ENCODE measurements around the gene IAH1. TPM values are rescaled to one million over a fixed set of nuclear protein-coding genes. Genes with fewer than 3 reads are reported as not detected.

The IAH1 gene
- total RNA-seq, 1 experiment from 2014 or later: 39.3 TPM

DNA sequence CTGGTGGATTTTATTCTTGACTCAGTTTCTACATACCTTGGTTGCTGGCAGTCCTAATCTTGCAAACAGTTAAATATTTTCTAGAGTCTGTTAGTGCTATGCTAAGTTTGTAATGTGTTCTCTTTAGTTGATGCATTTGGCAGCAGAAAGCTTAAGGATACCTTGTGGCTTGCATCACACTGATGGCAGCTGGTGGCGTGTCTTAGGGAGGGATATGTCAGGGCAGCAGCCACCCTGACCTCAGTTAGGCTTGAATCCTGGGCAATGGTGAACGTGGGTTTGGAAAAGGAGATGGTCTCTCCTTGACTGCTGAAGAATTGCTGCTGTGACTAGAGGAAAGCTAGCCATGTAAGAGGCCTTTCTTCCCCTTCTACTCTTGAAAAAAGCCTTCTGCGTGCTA, 4.2 kb downstream of the IAH1 start:
- ChIA-PET CTCF (no interaction called here), POLR2A (ENCODE audit: unreplicated experiment) (no interaction called here)
- Histone ChIP-seq H4K20me1 (ENCODE audit: low read length) (no peaks in the 10 kb centered on the region), H3K36me3 (ENCODE audit: low read depth, low read length) (peaks cover 36% of the 10 kb centered on the region), H3K27ac (ENCODE audit: low read length) (no peak overlapping the region), H3F3A (ENCODE audit: low read length, unreplicated experiment) (no peaks in the 10 kb centered on the region), H3K4me1 (ENCODE audit: insufficient read depth, low read length) (peaks cover 12% of the 10 kb centered on the region; the same call in 1 of the 2 replicates), H3K4me2 (ENCODE audit: low read length) (no peak overlapping the region), H3K4me3 (ENCODE audit: low read length) (no peak overlapping the region), H3K9me2 (replicated peaks; ENCODE audit: low read length) (no peaks in the 10 kb centered on the region), H3K79me2 (ENCODE audit: low read length) (peaks cover 30% of the 10 kb centered on the region), H3K9ac (ENCODE audit: low read length) (no peak overlapping the region), H3K9me3 (ENCODE audit: low read length) (no peaks in the 10 kb centered on the region), H3K27me3 (ENCODE audit: low read length) (no peaks in the 10 kb centered on the region), H2AFZ (ENCODE audit: low read length) (no peak overlapping the region)
- DNase-seq: no peak
- intact Hi-C loops (cut with micrococcal nuclease): loop anchor here (5.0 kb wide), 1 partner anchor 56 kb away; the partner anchor contains the start of genes CPSF3 and ITGB1BP1
- no peak for ATAC-seq
- TF ChIP-seq EZH2phosphoT487 (IDR thresholded peaks at IDR 0.05; ENCODE audit: borderline replicate concordance, low read length): no peak
- no peak for TF ChIP-seq EZH2 (IDR thresholded peaks at IDR 0.05; ENCODE audit: low read length, unreplicated experiment)
- TF ChIP-seq, protein P1, sequence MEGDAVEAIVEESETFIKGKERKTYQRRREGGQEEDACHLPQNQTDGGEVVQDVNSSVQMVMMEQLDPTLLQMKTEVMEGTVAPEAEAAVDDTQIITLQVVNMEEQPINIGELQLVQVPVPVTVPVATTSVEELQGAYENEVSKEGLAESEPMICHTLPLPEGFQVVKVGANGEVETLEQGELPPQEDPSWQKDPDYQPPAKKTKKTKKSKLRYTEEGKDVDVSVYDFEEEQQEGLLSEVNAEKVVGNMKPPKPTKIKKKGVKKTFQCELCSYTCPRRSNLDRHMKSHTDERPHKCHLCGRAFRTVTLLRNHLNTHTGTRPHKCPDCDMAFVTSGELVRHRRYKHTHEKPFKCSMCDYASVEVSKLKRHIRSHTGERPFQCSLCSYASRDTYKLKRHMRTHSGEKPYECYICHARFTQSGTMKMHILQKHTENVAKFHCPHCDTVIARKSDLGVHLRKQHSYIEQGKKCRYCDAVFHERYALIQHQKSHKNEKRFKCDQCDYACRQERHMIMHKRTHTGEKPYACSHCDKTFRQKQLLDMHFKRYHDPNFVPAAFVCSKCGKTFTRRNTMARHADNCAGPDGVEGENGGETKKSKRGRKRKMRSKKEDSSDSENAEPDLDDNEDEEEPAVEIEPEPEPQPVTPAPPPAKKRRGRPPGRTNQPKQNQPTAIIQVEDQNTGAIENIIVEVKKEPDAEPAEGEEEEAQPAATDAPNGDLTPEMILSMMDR (conservative IDR thresholded peaks at IDR 0.05; ENCODE audit: low read depth, low read length): no peak
- no TSS peak for BruUV-seq (replicated peaks)

DNA sequence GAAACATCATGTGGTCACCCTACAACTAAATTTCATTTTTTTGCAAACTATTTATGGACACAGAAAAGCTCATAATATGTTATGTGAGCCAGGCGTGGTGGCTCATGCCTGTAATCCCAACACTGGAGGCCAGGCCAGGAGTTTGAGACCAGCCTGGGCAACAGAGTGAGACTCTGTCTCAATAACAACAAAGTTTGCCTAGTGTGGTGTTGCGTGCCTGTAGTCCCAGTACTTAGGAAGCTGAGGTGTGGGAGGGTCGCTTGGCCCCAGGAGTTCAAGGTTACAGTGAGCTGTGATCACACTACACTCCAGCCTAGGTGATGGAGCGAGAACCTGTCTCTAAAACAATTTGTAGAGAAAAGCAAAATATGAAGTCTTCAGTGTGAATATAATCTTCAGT, 5.8 kb downstream of the IAH1 start:
- Histone ChIP-seq H3K36me3 (ENCODE audit: low read depth, low read length) (peaks cover 51% of the 10 kb centered on the region), H3K4me3 (ENCODE audit: low read length) (no peak overlapping the region), H3K79me2 (ENCODE audit: low read length) (peaks cover 29% of the 10 kb centered on the region), H3K9me3 (ENCODE audit: low read length) (no peaks in the 10 kb centered on the region), H3K9ac (ENCODE audit: low read length) (no peak overlapping the region), H3K9me2 (replicated peaks; ENCODE audit: low read length) (no peaks in the 10 kb centered on the region), H3K4me2 (ENCODE audit: low read length) (no peak overlapping the region), H2AFZ (ENCODE audit: low read length) (no peak overlapping the region), H3F3A (ENCODE audit: low read length, unreplicated experiment) (no peaks in the 10 kb centered on the region), H4K20me1 (ENCODE audit: low read length) (no peaks in the 10 kb centered on the region), H3K27me3 (ENCODE audit: low read length) (no peaks in the 10 kb centered on the region), H3K27ac (ENCODE audit: low read length) (no peak overlapping the region), H3K4me1 (ENCODE audit: insufficient read depth, low read length) (peaks cover 8% of the 10 kb centered on the region; the same call in 1 of the 2 replicates)
- intact Hi-C loops (cut with micrococcal nuclease): no loop called here
- TF ChIP-seq EZH2phosphoT487 (IDR thresholded peaks at IDR 0.05; ENCODE audit: borderline replicate concordance, low read length): no peak
- TF ChIP-seq EZH2 (IDR thresholded peaks at IDR 0.05; ENCODE audit: low read length, unreplicated experiment): no peak
- TF ChIP-seq, protein P1 (conservative IDR thresholded peaks at IDR 0.05; ENCODE audit: low read depth, low read length): no peak
- ChIA-PET CTCF (no interaction called here), POLR2A (ENCODE audit: unreplicated experiment) (no interaction called here)
- no peak for DNase-seq
- no TSS peak for BruUV-seq (replicated peaks)
- ATAC-seq: no peak

DNA sequence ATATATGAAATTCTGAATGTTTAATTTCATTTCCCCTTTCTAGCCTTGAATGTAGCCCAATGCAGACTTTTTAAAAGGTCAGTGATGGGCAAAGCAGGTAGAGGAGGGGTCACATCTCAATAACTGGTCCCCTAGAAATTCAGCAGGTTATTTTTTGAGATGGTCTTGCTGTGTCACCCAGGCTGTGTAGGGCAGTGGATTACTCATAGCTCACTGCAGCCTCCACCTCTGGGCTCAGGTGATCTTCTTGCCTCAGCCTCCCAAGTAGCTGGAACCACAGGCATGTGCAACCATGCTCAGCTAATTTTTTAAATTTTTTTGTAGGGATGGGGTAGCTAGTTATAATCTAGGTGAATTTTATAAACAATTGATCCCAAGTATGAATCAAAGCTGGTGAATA, 8.8 kb downstream of the IAH1 start:
- H3K27me3 ChIP-seq (ENCODE audit: low read length): no peaks in the 10 kb centered on the region
- peaks cover 4% of the 10 kb centered on the region; the same call in 1 of the 2 replicates for H3K4me1 ChIP-seq (ENCODE audit: insufficient read depth, low read length)
- ATAC-seq (no peak), DNase-seq (no peak)
- H3K9me2 ChIP-seq (replicated peaks; ENCODE audit: low read length): no peaks in the 10 kb centered on the region
- POLR2A ChIA-PET (ENCODE audit: unreplicated experiment): no interaction called here
- H3K79me2 ChIP-seq (ENCODE audit: low read length): peaks cover 12% of the 10 kb centered on the region; the same call in 1 of the 2 replicates
- no peaks in the 10 kb centered on the region for H3K9me3 ChIP-seq (ENCODE audit: low read length)
- no peak overlapping the region for H3K27ac ChIP-seq (ENCODE audit: low read length)
- no peak overlapping the region for H3K4me2 ChIP-seq (ENCODE audit: low read length)
- H4K20me1 ChIP-seq (ENCODE audit: low read length): no peaks in the 10 kb centered on the region
- no peak overlapping the region for H3K9ac ChIP-seq (ENCODE audit: low read length)
- no peak overlapping the region for H2AFZ ChIP-seq (ENCODE audit: low read length)
- CTCF ChIA-PET: no interaction called here
- TF ChIP-seq EZH2phosphoT487 (IDR thresholded peaks at IDR 0.05; ENCODE audit: borderline replicate concordance, low read length): no peak
- TF ChIP-seq, protein P1 (conservative IDR thresholded peaks at IDR 0.05; ENCODE audit: low read depth, low read length): no peak
- no peak for TF ChIP-seq EZH2 (IDR thresholded peaks at IDR 0.05; ENCODE audit: low read length, unreplicated experiment)
- no TSS peak for BruUV-seq (replicated peaks)
- peaks cover 56% of the 10 kb centered on the region for H3K36me3 ChIP-seq (ENCODE audit: low read depth, low read length)
- no peak overlapping the region for H3K4me3 ChIP-seq (ENCODE audit: low read length)
- H3F3A ChIP-seq (ENCODE audit: low read length, unreplicated experiment): no peaks in the 10 kb centered on the region
- intact Hi-C loops (cut with micrococcal nuclease): no loop called here
